NCI-H2029 (cell line): Measurements from ENCODE around the gene ARHGEF10L.
"Not testable (repeated sequence)": the region's sequence is repeated elsewhere in the genome, so short reads cannot be mapped to it uniquely, and the experiment has no call there.

Experiments used
- DNase-seq: peaks from one replicate; lab custom pipeline; 2025; lab: John Stamatoyannopoulos, UW

Gene ARHGEF10L

DNA sequence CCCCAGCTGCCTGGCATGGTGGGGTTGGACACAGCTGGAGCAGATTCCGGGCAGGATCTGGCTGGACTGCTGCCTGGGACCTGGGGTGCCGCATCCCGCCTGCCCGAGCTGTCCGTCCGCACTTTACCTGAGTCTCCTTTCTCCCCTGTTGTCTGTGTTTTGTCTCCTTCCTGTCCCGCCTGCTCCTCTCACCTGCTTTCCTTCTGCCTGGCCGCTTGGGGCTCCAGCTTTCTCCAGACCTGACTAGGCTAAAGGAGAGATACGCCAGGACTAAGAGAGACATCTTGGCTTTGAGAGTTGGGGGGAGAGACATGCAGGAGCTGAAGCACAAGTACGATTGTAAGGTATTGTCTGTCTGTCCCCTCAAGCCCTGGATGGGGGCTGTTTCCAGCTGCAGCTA lies 73.3 kb downstream of the ARHGEF10L start:
- DNase-seq = no peak

DNA sequence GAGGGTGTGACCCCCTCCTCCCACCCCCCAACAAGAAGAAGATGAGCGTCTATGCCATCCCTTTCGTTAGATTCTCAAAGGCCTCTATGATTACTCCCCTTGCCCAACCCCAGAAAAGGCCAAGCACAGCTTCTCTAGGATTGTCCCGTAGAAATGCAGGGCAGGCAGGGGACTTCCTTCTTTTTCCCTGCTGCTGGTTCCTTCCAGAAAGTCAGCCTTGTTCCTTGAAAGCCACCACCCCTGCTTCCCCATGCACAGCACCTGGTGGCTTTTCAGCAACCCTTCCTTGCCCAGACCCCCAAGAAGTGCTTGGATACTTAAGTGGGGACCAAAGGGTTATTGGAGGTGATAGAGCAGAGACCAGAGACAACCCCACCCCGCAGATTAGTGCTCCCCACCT lies 75.1 kb downstream of the ARHGEF10L start:
- DNase-seq = no peak

DNA sequence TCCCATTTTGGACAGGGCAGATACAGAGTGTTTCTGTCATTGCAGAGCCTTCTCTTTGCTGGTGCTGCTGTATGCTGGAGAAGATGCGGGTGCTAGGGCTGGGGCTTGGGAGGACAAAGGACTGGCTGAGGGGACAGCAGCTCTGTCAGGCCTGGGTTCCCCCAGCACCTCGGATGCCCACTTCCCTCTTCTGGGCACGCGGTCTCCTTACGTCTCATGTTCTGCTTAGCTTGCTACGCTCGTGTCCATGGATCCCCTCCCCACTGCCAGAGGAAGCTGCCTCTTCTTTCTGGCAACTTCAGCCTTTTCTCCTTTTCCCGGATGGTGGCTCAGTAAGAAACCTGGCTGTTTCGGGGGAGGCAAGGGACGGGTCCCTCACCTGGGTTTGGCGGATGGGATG lies 75.7 kb downstream of the ARHGEF10L start:
- no peak for DNase-seq

DNA sequence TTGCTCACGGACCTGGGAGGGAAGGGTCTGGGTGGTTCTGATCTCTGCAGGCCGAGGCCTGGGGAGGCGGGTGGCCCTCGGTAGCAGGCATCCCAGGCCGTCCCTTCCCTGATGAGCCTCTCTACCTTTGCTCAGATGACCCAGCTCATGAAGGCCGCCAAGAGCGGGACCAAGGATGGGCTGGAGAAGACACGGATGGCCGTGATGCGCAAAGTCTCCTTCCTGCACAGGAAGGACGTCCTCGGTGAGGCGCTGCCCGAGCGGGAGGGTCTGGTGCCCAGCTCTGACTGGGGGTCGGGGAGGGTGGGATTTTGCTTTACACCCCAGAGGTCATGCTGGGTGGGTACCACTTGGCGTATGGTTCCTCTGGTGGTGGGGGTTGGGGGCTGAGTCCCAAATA lies 76.5 kb downstream of the ARHGEF10L start:
- DNase-seq = no peak

DNA sequence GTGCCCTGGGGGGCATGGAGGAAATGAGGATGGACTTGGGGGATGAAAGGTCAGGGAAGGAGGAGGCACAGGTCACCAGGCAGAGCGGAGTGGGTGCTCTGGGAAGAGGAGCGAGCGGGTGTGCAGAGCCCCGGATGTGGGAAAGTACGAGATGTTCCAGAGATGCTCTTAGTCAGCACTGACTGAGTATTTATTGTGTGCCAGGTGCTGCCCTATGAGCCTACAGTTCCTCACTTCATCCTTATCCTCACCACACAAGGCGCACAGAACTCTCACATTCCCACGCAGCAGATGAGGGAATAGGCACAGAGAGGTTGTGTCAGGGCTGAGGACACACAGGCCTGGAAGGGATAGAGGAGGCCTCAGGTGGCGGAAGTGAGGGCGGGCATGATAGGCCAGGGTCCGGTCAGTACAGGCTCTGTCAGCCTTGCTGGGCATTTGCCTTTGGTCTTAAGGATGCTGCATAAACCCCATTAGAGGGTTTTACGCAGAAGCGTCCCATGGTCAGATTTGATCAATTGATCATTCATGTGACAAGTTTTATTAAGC lies 77.3 kb downstream of the ARHGEF10L start:
- DNase-seq = no peak

DNA sequence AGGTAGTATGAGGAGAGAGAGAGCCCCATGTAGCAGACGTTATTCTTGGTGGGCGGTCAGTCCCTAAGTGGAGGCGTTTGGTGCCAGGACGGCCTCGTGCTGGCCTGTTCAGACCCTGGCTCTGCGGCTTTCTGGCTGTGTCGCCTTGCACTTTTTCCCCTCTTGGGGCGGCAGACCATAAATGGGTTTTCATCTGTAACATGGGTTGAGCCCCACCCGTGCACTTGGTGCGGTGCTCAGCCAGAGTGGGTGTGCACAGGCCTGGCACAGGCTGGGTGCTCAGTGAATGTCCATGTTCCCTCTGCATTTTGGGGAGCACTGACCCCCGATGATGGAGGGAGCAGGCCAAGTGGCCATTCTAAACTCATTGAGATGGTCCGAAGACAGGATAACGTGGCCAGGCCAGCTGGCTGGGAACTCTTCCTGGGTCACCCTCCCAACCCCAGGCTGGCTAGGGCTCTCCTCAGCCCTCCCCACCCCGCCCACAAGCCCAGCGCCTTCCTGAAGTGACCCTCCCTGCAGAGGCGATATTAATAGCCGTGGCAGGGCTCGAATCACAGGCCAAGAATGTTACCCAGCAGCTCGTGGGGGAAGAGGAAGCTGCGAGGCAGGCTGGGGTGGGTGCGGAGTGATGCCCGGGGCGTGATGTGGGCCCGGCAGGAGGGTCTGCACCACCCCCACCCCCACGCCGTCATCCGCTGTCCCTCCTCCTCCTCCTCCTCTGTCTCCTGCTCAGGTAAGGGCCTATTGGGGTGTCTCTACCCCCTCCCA lies 78.5 kb downstream of the ARHGEF10L start:
- DNase-seq = no peak

DNA sequence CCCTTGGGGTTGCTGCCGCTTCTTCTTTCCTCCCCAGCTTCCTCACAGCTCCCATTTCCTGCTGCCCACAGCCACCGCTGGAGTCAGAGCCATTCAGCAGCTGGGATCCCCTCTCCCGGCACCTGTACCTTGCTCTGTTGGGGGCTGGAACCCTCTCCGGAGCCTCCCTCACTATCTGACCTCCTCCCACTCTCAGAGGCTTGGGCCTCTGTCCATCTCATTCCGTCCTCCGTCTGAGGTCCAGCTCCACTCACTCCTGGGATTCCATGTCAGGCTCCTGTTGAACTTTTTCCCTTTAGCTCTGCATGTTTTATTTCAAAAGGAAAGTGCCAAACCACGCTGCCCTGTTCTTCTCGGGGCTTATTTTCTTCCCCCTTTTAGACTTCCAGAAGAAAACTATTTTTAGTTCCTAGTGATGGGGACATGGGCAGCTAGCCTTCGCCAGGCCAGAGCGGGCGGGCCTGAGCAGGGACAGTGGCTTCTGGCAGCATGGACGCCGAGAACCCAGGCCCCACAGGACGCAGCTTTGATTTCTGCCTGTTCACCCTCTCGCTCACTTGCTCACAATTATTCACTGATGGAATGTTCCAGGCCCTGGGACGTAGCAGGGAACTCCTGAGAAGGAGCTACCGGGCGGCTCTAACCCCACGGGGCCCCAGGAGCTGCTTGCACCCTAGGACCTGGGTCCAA lies 79.2 kb downstream of the ARHGEF10L start:
- DNase-seq = no peak

DNA sequence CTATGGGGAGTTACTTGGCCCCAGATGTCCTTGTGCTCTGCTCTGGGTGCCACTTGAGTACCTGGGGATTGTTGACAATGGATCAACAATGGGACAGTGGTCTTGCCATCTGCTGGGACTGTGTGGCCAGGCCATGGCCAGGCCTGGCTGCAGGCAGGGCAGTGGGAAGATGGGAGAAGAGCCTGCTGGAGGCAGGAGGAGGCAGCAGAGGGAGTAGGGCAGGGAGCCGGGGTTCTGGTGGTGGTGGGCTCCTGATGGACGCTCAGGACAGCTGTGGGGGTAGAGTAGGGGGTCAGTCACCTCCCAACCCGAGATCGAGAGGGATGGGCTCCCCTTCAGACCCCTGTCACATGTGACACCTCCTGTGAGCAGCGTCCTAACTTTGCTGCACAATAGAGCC lies 81.0 kb downstream of the ARHGEF10L start:
- no peak for DNase-seq

DNA sequence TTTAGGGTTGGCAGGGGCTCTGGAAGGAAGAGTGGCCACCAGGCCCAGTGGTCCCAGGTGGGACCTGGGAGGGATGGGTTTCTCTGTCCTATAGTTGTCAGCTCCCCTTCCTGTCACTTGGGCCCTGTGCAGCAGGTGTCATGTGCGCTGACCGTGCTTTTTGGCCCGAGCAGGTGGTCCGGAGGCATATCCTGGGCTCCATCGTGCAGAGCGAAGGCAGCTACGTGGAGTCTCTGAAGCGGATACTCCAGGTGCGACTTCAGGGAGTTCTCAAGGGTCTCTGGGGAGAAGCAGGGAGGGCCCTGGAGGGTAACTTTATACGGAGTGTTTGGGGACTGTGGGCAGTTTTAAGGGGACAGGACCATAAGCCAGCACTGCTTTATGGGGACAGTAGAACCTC lies 82.2 kb downstream of the ARHGEF10L start:
- no peak for DNase-seq

DNA sequence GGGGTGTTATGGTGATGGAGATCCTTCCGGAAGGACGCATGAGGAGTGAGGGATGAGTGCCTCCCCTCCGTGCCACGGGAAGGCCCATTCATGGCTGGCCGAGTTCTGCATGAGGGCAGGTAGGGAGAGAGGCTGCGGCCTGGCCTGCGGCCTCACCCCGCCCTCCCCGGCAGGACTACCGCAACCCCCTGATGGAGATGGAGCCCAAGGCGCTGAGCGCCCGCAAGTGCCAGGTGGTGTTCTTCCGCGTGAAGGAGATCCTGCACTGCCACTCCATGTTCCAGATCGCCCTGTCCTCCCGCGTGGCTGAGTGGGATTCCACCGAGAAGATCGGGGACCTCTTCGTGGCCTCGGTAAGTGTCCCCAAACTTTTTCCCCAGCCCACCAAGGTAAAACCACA lies 83.3 kb downstream of the ARHGEF10L start:
- no peak for DNase-seq

DNA sequence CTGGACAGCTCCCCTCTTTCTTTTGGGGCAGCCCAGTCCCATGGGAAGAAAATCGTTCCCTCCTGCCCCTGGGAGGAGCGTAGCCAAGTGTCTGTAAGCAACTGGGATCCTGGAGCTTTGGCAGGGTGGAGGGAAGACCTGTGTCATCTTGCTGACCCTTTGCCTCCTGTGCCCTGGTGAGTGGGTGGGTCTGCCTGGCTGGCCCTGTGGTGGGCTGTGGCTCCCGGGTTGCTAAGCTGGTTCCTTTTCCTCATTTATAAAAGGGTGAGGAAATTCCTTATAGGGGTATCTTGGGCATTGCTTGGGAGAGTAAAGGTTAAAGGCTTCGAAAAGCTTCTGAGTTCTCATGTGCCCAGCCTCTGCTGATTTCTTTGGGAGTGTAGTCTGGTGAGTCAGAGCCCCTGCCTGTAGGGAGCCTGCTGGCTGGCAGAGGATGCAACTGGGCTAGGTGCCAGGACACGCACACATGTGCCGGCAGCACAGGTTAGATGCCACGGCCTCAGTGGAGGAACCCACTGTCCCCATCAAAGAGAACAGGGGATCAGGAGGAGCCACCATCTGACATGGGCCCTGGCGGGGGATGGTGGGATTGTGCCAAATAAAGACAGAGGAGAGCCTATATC lies 85.2 kb downstream of the ARHGEF10L start:
- DNase-seq = no peak

DNA sequence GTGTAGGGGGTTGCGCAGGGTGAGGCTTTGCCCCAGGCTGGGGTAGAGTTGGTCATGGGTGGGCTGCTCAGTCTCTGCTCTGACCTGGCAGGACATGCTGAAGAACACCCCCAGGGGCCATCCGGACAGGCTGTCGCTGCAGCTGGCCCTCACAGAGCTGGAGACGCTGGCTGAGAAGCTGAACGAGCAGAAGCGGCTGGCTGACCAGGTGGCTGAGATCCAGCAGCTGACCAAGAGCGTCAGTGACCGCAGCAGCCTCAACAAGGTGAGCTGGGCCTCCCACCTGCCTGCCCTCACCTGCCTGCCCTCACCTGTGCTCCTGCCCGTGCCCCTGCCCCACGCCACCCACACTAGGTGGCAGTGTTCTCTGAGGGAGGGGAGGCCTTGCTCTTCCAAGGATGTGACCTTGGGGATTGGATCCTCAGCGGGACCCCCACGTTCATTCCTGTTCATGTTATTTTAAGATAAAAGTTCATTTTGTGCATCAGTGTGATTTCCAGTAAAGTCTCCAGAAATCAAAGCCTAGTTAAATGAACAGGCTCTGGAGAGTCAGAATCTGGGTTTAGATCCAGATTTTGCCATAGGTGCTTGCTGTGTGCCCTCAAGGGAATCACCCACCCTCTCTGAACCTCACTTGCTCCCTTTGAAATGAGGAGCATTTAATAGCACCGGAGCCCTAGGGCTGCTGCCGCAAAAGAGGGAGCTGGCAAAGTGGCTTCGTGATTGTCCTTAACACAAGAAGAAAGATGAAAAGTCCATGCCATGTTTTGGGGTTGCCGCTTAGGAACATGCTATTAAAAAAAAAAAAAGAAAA lies 87.9 kb downstream of the ARHGEF10L start:
- DNase-seq = no peak

DNA sequence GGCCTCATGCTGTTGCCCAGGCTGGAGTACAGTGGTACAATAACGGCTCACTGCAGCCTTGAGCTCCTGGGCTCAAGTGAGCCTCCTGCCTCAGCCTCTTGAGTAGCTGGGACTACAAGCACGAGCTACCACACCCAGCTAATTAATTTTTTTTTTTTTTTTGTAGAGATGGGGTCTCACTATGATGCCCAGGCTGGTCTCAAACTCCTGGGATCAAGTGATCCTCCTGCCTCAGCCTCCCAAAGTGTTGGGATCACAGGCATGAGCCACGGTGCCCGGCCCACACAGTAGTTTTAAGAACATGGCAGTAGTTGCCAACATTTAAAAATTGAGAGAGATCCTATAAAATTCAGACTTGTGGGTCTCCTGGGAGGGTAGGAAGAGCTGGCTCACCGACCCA lies 89.5 kb downstream of the ARHGEF10L start:
- DNase-seq = not testable (repeated sequence)

DNA sequence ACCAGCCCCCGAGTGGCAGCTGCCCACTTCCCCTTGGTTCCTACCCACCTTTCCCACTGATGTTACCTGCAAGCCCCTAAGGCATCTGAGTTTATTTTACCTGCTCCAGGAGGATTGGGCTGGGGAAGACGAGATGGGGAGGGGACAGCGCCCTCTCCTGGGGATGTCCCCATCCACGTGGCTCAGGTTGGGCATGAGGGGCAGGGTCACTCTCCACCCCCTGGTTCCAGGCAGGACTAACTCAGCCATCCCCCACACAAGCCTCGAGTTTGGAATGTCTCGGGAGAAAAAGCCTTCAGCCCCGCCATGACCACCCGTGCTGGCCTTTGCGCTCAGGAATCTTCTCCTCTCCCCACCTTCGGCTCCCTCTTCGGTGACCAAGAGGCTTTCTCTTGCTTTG lies 90.0 kb downstream of the ARHGEF10L start:
- DNase-seq = no peak

DNA sequence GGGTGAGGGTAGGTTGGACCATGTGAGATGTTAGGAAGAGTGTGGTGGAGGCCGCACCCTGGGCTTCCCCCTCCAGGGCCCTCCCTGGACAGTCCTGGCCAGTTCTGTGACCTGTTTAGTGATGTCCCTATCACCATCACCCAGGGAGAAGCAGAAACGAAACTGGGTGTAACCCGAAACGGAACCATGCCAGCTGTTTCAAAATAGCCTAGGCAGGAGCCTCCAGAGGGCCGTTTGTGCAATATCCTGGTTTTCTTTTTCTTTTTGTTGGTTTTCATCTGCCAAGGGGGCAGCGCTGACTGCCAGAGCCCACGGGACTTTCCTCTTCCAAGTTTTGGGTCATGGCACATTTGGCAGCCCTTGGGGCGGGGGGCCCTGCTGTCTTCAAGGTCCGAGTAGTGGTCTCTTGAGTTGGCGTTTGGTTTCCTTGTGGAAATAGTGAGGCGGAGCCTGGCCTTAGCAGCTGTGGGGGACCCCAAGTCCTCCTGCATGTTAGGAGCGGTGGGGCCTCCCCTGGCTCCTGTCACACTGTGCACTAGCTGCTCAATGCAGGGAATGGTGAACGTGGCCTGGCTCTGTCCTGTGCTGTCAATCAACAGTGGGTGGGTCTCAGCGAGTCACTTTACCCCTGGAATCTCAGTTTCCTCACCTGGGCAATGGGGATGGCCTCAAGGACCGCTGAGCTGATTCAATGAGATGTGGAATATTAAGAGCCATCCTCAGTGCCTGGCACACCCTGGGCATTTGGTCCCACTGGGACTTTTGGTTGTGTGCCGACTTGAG lies 90.7 kb downstream of the ARHGEF10L start:
- DNase-seq = no peak

DNA sequence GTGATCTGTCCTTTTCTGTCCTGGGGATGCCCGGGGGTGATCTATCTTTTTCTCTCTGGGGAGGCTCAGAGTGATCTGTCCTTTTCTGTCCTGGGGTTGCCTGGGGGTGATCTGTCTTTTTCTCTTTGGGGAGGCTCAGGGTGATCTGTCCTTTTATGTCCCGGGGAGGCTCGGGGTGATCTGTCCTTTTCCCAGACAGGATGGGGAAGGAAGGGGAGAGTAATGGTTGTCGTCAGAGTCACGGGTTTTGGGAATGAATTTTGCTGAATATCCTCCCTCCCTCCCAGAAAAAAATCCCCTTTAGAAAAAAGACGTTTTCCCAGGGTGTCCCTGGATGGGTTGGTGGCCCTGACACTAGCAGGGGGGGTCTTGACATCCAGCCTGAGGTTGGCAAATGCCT lies 91.5 kb downstream of the ARHGEF10L start:
- DNase-seq = no peak

DNA sequence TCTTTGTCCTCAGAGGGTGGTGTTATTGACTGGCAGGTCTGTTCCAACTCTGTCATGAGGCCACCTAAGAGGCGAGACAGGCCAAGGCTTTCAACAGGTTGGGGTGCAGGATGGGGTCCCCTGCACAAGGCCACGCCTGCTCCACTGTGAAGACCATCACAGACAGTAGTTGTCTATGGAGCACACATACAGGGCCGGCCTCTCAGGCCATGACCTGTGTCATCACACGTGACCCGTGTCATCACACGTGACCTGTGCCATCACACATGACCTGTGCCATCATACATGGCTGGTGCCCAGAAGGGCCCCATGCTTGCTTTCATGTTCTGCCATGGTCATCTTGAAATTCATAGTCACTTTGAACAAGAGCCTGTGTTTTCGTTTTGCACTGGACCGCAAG lies 91.9 kb downstream of the ARHGEF10L start:
- no peak for DNase-seq

DNA sequence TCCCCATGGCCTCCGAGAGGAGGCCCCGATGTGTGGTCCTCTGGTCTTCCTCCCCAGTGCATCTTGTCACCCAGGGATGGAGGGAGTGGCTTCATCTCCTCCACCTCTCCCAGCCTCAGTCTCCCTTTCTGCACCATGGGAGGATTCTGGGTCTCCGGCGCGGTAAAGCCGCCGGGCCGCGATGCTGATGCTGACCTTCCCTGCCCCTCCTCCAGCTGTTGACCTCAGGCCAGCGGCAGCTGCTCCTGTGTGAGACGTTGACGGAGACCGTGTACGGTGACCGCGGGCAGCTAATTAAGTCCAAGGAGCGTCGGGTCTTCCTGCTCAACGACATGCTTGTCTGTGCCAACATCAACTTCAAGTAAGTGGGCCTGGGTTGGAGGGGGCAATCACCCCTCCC lies 92.6 kb downstream of the ARHGEF10L start:
- DNase-seq = no peak

DNA sequence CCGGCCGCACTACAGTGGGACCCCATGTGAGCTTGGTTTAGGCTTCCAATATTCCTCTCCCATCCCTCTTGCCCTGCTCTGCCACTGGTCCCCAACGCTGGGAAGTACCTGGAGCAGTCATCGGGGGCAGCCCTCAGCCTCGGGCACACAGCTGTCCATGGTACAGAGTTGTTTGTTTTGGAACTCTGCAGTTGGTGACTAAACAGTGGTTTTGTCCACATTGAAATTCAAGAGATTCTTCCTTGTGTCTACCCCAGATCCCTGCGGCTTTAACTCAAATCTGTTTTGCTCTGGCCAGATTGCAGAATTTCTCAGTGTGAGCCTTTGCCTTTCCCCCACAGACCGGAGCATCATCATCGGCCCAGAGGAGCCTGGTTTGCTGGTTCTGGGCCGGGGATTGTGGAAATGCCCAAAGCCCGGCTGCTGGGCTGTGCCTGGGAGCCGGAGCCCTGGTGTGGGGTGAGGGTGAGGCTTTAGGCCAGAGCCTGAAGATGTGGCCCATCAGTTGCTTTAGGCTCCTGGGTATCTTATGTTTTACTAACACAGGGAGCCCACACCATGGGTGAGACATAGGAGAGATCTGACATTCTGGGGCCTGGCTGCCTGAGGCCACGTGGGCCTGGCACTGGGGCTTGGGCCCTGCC lies 93.2 kb downstream of the ARHGEF10L start:
- no peak for DNase-seq

DNA sequence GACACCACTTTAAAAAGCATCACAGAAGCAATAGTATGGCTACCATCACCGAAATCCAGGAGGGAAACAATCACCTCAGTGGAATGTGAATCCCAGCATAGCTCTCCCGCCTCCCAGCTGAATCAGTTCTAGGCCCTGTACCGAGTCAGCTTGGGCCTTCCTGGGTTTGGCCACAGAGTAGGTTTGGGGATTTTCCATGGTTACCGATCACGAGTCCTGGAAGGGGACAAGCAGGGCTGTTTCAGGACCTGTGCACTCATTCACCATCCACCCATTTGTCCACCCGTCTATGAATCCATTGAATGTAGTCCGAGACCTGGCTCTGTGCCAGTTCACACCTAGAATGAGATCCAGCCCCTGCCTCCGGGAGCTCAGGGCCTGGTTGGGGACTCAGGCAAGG lies 94.2 kb downstream of the ARHGEF10L start:
- no peak for DNase-seq

DNA sequence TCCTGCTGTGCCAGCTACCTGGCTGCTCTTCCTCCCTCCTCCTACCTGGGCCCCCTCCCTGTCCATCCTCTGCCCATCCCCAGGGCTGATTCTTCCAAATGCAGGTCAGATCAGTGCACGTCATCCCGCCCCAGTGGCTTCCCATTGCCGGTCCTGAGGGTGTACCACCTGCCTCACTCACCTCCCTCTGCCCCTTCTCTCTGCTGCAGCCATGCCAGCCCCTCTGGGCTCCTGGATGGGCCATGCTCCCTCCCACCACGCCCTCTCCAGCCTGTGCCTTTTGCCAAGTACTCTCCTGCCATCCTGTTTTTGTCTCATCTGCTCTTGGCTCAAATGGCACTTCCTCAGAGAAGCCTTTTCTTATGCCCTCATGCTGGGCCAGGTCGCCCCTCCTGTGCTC lies 95.8 kb downstream of the ARHGEF10L start:
- no peak for DNase-seq
